GM10248 (cell line): Measurements from ENCODE around the gene HACD1.
"Not testable (repeated sequence)": the region's sequence is repeated elsewhere in the genome, so short reads cannot be mapped to it uniquely, and the experiment has no call there.

Experiments used
- CTCF ChIA-PET: fragments of 300-600 bp; sonication (Branson Sonifier 250); formaldehyde crosslinking; extraction: SDS; loops from one replicate; lab custom pipeline; 2021; ENCODE audit warnings: antibody characterized with exemption; lab: Yijun Ruan, JAX
- POLR2A ChIA-PET: fragments of 350-650 bp; sonication (Branson Sonifier 250); formaldehyde crosslinking; extraction: SDS; loops from one replicate; lab custom pipeline; 2020; ENCODE audit warnings: antibody characterized with exemption; lab: Yijun Ruan, JAX
- DNase-seq: peaks from one replicate; pipeline ENCODE4 v3.0.0; 2012; ENCODE audit errors: extremely low spot score
- CTCF ChIP-seq: IDR thresholded peaks from 2 replicates; pipeline ENCODE4 v1.5.1; 2012; ENCODE audit warnings: mild to moderate bottlenecking, low read depth; ENCODE audit errors: extremely low read depth, missing control alignments, control extremely low read depth

Gene HACD1

GRCh38 chr10:17590969-17591645 is 26.1 kb downstream of the HACD1 start:
- DNase-seq: no peak
- ChIA-PET CTCF (interaction anchor here (0.6 to 1.6 kb wide), 3 partner anchors 17 to 147 kb away, joined by 3 to 4 read pairs (median 3); no protein-coding TSS in a partner anchor), POLR2A (no interaction called here)

GRCh38 chr10:17589316-17589715 is 27.9 kb downstream of the HACD1 start:
- POLR2A ChIA-PET, DNase-seq: not testable (repeated sequence)
- CTCF ChIA-PET: interaction anchor here (1.8 kb wide), 1 partner anchor 12 kb away, joined by 5 read pairs; no protein-coding TSS in a partner anchor

More at GRCh38 chr10:17590969-17591645, 26.1 kb downstream of the HACD1 start:
- TF ChIP-seq CTCF: no peak

GRCh38 chr10:17588420-17588819 is 28.8 kb downstream of the HACD1 start:
- POLR2A ChIA-PET: no interaction called here
- TF ChIP-seq CTCF: no peak
- CTCF ChIA-PET: no interaction called here
- DNase-seq: no peak

GRCh38 chr10:17587321-17587720 is 29.9 kb downstream of the HACD1 start:
- CTCF ChIA-PET: interaction anchor here (2.0 kb wide), 1 partner anchor 11 kb away, joined by 4 read pairs; no protein-coding TSS in a partner anchor
- DNase-seq, POLR2A ChIA-PET: not testable (repeated sequence)

GRCh38 chr10:17586821-17587234 is 30.3 kb downstream of the HACD1 start:
- no peak for DNase-seq
- ChIA-PET POLR2A (no interaction called here), CTCF (interaction anchor here (2.0 kb wide), 1 partner anchor 10 kb away, joined by 4 read pairs; no protein-coding TSS in a partner anchor)
- no peak for TF ChIP-seq CTCF

- no peak for DNase-seq
- no peak for TF ChIP-seq CTCF
- CTCF ChIA-PET: no interaction called here
- POLR2A ChIA-PET: no interaction called here
Measured at GRCh38 chr10:17585016-17585415, 32.2 kb downstream of the HACD1 start.

GRCh38 chr10:17580885-17581284 is 36.3 kb downstream of the HACD1 start:
- ChIA-PET CTCF (interaction anchor here (0.5 to 0.6 kb wide), 2 partner anchors 25 to 1272 kb away, joined by 3 read pairs; no protein-coding TSS in a partner anchor), POLR2A (no interaction called here)
- no peak for DNase-seq
- TF ChIP-seq CTCF: no peak
